ENCODE data around the gene CUL7. TPM values are rescaled to one million over a fixed set of nuclear protein-coding genes. Genes with fewer than 3 reads are reported as not detected.

CUL7 gene
- total and polyA plus RNA-seq, 2 of the 8 experiments (the other 6 are each of a cell fraction or from before 2014, with no cell fraction given) = 10.8 to 15.0 TPM

GRCh38 chr6:43093436-43094289, 40.0 kb upstream of the CUL7 start:
- Histone ChIP-seq H3K9me3 (ENCODE audit: insufficient read depth in 2 of 2, low read depth in 1 of 2, low read length in 1 of 2) (no peaks in the 10 kb centered on the region), H3K4ac (replicated peaks; ENCODE audit: insufficient read length, low read depth, low read length) (peak overlapping the region; percentile 19), H3K36me3 (ENCODE audit: control insufficient read depth in 2 of 4, insufficient read depth in 4 of 4, low read length in 3 of 4) (no peaks in the 10 kb centered on the region), H2BK120ac (replicated peaks; ENCODE audit: low read depth, low read length) (no peak overlapping the region), H4K20me1 (replicated peaks in 1 of 2; ENCODE audit: control insufficient read depth in 1 of 2, insufficient read depth in 2 of 2, low read length in 2 of 2) (peaks cover 0 to 4% of the 10 kb centered on the region in 2 experiments), H4K8ac (ENCODE audit: extremely low read depth, insufficient read depth, low read length) (no peak overlapping the region), H2AK5ac (ENCODE audit: low read depth, low read length) (no peak overlapping the region), H2BK20ac (ENCODE audit: low read length) (no peak overlapping the region), H2BK5ac (ENCODE audit: low read depth, low read length) (peak overlapping the region; percentile 57; the same call in 1 of the 2 replicates), H3K18ac (ENCODE audit: extremely low read depth, low read length) (0 out of 2 replicates have a peak overlapping the region, but pooled peaks have one; percentile 6), H3K23ac (ENCODE audit: insufficient read length) (no peak overlapping the region), H4K5ac (ENCODE audit: insufficient read length, low read depth, low read length) (no peak overlapping the region), H2AFZ (ENCODE audit: low read length) (no peak overlapping the region), H3K27me3 (replicated peaks in 1 of 4; ENCODE audit: control insufficient read depth in 3 of 4, extremely low read depth in 1 of 4, insufficient read depth in 3 of 4, low read length in 3 of 4) (no peaks in the 10 kb centered on the region), H3K4me2 (ENCODE audit: insufficient read depth in 1 of 2, low read depth in 2 of 2, low read length in 2 of 2) (peak overlapping the region; percentile 25 to 30; a peak in 3 of 4 replicates), H2BK15ac (ENCODE audit: low read length) (peak overlapping the region; percentile 97; the same call in 1 of the 2 replicates), H3K27ac (ENCODE audit: low read depth, low read length) (no peak overlapping the region), H3K4me3 (ENCODE audit: extremely low read depth in 1 of 4, insufficient read depth in 2 of 4, low read depth in 3 of 4, low read length in 4 of 4) (no peak overlapping the region), H3K14ac (ENCODE audit: insufficient read length) (no peak overlapping the region), H3K79me2 (ENCODE audit: control insufficient read depth in 1 of 2, insufficient read depth in 2 of 2, low read length in 2 of 2) (peaks cover 4 to 79% of the 10 kb centered on the region in 2 experiments), H3K9ac (replicated peaks in 1 of 4; ENCODE audit: extremely low read depth in 1 of 4, low read depth in 3 of 4, low read length in 3 of 4) (no peak overlapping the region; a peak in 1 of 7 replicates), H3K79me1 (ENCODE audit: low read depth, low read length) (peaks cover 13% of the 10 kb centered on the region), H2BK12ac (ENCODE audit: low read depth, low read length) (peak overlapping the region; percentile 89), H3K23me2 (ENCODE audit: low read depth, low read length) (0 out of 2 replicates have a peak, but pooled peaks cover 2% of the 10 kb centered on the region), H3K4me1 (replicated peaks in 1 of 4; ENCODE audit: control insufficient read depth in 3 of 4, insufficient read depth in 4 of 4, low read length in 3 of 4) (peaks cover 25 to 45% (median 33%) of the 10 kb centered on the region in 4 experiments), H3K56ac (replicated peaks; ENCODE audit: insufficient read length, low read depth, low read length) (no peak overlapping the region), H4K91ac (replicated peaks; ENCODE audit: insufficient read length, low read length) (no peak overlapping the region)
- WGBS, 2 experiments (ENCODE audit: extremely low coverage in 1 of 2, insufficient coverage in 1 of 2, insufficient read length in 1 of 2, insufficient replicate concordance in 2 of 2, low coverage in 1 of 2, low lambda C conversion rate in 2 of 2, missing lambda C conversion rate in 1 of 2) = 74% methylated on average over 9 of the region's 9 CpGs; no CpG with 5 or more reads in 1 of the 2 experiments
- FAIRE-seq (no peak), DNase-seq (ENCODE audit: low read depth in 1 of 2, low spot score in 2 of 2) (no peak)
- ChIA-PET CTCF (ENCODE audit: partially characterized antibody) (interaction anchor here (0.6 to 2.8 kb wide), 5 partner anchors 14 to 50 kb away, joined by 3 to 9 read pairs (median 3); no protein-coding TSS in a partner anchor), POLR2A (ENCODE audit: partially characterized antibody) (interaction anchor here (1.0 to 1.3 kb wide), 4 partner anchors 12 to 612 kb away, joined by 3 to 4 read pairs (median 3); partner anchors contain the start of gene PTK7)
- no peak for TF ChIP-seq TBP (IDR thresholded peaks at IDR 0.05; ENCODE audit: low read depth, low read length)
- TF ChIP-seq BACH1 (IDR thresholded peaks at IDR 0.05; ENCODE audit: low read length) = no peak
- TF ChIP-seq NANOG (IDR thresholded peaks at IDR 0.05; ENCODE audit: insufficient read depth, low read depth, low read length, poor library complexity, severe bottlenecking) = no peak
- no peak for TF ChIP-seq TCF12 (IDR thresholded peaks at IDR 0.05; ENCODE audit: low read depth, low read length)
- no peak for TF ChIP-seq POLR2AphosphoS5 (IDR thresholded peaks at IDR 0.05; ENCODE audit: low read depth, low read length)
- TF ChIP-seq EGR1 (IDR thresholded peaks at IDR 0.05; ENCODE audit: borderline replicate concordance, low read depth, low read length) = no peak
- no peak for TF ChIP-seq POU5F1 (IDR thresholded peaks at IDR 0.05; ENCODE audit: low read depth, low read length)
- TF ChIP-seq TAF1 (IDR thresholded peaks at IDR 0.05; ENCODE audit: low read depth, low read length) = no peak
- TF ChIP-seq, protein P1, sequence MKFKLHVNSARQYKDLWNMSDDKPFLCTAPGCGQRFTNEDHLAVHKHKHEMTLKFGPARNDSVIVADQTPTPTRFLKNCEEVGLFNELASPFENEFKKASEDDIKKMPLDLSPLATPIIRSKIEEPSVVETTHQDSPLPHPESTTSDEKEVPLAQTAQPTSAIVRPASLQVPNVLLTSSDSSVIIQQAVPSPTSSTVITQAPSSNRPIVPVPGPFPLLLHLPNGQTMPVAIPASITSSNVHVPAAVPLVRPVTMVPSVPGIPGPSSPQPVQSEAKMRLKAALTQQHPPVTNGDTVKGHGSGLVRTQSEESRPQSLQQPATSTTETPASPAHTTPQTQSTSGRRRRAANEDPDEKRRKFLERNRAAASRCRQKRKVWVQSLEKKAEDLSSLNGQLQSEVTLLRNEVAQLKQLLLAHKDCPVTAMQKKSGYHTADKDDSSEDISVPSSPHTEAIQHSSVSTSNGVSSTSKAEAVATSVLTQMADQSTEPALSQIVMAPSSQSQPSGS (IDR thresholded peaks at IDR 0.05; ENCODE audit: low read length) = no peak
- no peak for TF ChIP-seq SP2 (IDR thresholded peaks at IDR 0.05; ENCODE audit: low read length)
